Measurements from ENCODE around the gene DAP.

- no peak for TF ChIP-seq POLR2AphosphoS5 (IDR thresholded peaks at IDR 0.05)
- TF ChIP-seq, protein P1, sequence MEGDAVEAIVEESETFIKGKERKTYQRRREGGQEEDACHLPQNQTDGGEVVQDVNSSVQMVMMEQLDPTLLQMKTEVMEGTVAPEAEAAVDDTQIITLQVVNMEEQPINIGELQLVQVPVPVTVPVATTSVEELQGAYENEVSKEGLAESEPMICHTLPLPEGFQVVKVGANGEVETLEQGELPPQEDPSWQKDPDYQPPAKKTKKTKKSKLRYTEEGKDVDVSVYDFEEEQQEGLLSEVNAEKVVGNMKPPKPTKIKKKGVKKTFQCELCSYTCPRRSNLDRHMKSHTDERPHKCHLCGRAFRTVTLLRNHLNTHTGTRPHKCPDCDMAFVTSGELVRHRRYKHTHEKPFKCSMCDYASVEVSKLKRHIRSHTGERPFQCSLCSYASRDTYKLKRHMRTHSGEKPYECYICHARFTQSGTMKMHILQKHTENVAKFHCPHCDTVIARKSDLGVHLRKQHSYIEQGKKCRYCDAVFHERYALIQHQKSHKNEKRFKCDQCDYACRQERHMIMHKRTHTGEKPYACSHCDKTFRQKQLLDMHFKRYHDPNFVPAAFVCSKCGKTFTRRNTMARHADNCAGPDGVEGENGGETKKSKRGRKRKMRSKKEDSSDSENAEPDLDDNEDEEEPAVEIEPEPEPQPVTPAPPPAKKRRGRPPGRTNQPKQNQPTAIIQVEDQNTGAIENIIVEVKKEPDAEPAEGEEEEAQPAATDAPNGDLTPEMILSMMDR (IDR thresholded peaks at IDR 0.05): no peak
Observed at GRCh38 chr5:10676224-10676623, 84.8 kb downstream of the DAP start.
